Fibroblast of peridontal ligament (primary cell): ENCODE data around the gene SIAH1.
"Not testable (repeated sequence)": the region's sequence is repeated elsewhere in the genome, so short reads cannot be mapped to it uniquely, and the experiment has no call there.

ENCODE experiments used
- DNase-seq: peaks from one replicate; pipeline ENCODE4 v3.0.0-alpha.2; 2010; ENCODE audit errors: extremely low read depth

Gene SIAH1

GRCh38 chr16:48366165-48367093, 18.8 kb downstream of the SIAH1 start:
- peak; percentile 91 for DNase-seq

- peak; percentile 78 for DNase-seq
Observed at GRCh38 chr16:48365601-48366164, 19.5 kb downstream of the SIAH1 start.

DNA sequence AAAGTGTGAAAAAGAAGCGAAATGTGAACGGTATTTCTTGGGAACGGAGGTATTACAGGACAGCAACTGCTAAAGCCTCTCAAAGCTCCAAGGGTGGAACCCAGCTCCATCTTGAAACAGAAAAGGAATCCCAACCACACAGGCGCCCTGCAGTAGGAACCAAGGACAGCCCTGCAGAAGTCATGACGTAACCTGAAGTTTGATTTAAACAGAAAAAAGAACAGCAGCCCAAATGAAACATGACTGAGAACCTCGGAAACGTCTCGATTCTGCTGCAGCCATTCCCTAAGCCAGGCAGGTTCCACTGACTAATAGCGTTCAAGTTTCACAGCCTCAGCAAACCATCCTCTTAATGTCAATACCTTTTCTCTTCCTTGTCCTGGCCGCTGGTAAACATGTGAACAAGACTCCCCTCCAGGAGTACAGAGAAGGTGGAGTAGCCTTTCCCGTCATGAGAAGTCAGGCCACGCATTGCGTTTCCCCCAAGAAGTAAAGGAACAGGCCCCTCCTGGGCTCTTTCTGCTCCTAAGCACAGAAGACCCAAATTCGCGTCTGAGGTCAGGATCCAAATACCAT, 20.1 kb downstream of the SIAH1 start:
- DNase-seq, result peak; percentile 57

DNA sequence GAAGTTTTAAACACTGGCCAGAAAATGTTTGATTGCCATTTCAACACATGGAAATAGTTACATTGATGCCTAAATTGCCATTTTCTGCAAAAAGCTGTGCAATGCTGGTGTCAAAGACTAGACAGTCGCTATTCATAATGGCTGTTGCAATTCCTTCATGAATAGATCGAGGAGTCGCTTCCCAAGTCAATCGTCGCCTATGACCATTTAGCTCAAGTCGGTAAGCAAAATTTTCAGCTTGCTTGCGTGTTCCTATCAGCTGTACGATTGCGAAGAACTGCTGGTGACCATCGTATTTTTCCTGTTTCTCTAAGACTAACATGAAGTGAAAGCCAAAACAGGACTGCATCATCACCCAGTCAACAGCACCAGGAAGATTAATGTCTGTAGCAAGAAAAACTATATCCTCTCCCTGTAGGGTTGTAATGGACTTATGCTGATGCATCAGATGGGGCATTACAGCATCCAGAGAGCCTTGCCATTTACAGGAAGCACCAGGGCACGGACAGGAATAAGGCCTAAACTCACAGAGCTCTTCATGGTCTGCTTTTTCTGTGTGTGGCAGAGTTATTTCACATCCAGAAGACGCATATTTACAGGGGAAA, 23.6 kb downstream of the SIAH1 start:
- no peak for DNase-seq

GRCh38 chr16:48361012-48361411, 24.2 kb downstream of the SIAH1 start:
- no peak for DNase-seq

DNA sequence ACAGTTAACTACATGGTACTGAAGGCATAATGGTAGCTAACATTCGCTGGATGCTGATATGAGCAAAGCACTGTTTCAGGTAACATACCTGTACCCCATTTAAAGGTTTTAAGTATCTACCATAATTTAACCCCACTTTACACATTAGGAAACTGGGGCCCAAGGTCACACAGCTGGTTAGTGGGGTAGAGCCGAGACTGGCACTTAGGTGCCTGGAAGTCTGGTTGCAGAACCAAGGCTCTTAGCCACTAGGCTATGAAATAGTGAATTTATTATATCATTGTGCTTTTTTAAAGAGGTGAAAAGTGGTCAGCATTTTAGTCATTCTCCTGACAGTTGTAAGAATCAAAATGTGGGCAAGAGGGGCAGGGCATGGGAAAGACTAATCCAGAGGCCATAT, 25.2 kb downstream of the SIAH1 start:
- DNase-seq, result no peak

DNA sequence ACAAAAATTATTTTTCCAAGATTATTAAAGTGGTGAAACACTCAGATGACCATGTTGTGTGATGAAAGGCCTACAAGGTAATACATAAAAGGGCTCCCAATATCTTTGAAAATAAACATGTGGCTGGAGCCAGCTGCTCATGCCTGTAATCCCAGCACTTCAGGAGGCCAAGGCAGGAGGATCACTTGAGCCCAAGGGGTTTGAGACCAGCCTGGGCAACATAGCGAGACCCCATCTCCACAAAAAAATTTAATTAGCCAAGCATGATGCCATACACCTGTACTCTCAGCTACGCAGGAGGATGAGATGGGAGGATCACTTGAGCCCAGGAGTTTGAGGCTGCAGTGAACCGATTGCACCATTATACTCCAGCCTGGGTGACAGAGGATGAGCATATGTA, 26.8 kb downstream of the SIAH1 start:
- no peak for DNase-seq

DNA sequence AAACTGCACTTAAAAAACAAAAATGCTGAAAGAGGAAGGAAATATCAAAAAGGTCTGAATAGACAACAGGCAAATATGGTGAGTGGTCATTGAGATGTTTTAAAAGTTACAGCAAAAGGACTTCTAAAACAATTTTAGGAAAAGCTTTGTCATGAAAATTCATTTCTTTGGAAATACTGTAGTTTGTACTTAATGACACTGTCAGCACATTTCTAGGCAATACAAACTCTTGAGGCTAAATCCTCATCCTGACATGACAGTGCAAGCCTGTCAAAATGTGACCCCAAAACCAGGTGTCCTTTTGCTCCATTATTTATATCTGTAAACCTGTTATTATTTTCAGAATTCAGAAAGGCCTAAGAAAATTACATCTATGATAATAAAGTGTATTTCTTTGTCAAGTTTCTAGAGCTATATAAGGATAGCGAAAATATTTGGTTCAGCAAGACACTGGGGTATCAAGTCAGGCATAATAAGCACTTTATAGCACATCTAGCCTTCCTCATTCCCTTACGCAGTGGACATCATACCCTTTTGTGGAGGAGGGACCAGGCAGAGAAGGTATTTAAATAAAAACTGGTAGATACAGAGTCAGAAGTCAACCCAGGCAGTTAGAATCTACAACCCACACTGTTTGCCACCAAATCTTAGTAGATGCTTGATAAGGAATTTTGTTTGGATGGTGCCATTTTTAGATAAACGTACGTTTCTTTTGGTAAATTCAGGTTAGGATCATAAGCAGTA, 28.4 kb downstream of the SIAH1 start:
- DNase-seq, result no peak

GRCh38 chr16:48354877-48355855, 30.0 kb downstream of the SIAH1 start:
- peak; percentile 52 for DNase-seq

- DNase-seq, result not testable (repeated sequence)
Observed at GRCh38 chr16:48354385-48354784, 30.8 kb downstream of the SIAH1 start.

DNA sequence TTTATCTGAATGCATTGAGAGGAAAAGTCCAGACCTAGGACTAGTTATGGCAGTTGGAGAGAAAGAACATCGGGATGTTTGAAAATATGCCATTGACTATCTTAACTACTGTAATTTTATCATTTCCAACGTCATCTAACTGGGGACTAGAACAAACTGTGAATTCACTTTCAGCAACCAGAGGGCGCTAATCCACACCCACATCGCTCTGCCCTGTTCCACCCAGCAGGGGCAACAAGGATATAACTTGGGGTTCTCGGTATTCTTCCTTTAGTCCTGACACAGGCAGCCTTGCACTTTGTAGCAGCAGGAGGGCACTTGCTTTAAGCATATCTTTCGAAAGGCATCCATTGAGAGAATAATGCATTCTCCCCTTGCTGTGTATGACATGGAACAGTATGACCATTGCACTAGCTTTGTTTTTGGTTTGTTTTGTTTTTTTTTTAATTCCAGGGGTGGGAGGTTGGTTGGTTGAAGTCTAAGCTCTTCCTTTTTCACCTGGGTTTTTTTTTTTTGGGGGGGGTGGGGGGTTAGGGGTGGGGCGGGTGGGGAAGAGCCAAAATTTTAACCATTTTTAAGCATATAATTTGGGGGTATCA, 31.5 kb downstream of the SIAH1 start:
- peak; percentile 82 for DNase-seq

- DNase-seq, result no peak
Observed at GRCh38 chr16:48352648-48353390, 32.4 kb downstream of the SIAH1 start.

DNA sequence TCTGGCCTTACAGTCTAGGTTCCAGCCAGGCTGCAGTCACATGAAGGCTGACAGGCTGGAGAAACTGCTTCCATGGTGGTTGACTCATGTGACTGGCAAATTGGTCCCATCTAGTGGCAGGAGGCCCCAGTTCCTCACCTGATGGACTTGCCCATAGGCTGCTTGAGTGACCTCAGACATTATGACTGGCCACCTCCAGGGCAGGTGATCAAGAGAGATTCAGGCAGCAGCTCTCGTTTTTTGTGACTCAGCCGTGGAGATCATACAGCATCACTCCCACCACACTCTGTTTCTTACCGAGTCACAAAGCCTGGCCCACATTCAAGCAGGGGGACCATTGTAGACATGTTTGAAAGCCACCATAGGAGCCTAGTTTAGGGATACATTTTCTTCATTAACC, 34.5 kb downstream of the SIAH1 start:
- no peak for DNase-seq

DNA sequence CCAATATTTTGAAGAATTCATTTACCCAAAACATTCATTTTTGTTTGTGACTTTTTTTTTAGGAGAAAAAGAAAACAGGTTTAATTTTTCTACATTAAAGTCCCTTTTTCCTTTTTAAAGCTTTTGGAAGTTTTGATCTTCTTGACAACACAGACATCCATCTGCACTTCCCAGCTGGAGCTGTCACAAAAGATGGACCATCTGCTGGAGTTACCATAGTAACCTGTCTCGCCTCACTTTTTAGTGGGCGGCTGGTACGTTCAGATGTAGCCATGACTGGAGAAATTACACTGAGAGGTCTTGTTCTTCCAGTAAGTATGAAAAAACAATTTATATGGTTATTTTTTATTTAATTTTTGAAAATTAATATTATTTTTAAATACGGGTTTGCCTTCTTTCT, 37.2 kb downstream of the SIAH1 start:
- no peak for DNase-seq

DNA sequence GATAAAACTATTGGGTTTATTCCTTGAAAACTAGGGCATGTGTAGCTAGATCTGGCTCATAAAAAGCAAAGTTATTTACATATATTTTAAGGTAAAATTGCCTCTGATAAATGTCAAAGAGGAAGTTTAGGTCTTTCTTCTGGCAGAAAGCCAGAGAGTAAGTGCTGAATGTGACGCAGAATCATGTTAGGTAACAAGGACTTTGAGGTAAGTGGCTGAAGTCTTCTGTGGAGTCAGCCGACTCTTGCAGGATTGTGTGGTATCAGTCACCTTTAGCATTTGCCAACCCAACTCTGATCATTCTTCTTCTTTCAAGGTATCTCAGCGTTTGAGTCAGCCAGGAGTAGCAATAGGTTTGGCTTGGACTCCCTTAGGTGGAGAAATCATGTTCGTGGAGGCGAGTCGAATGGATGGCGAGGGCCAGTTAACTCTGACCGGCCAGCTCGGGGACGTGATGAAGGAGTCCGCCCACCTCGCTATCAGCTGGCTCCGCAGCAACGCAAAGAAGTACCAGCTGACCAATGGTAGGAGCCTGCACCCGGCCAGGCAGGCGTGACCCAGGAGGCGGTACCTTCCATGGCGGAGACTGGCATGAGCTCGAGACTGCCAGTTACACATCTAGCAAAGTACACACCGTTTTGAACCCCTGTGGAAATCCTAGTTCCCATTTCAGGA, 37.9 kb downstream of the SIAH1 start:
- DNase-seq, result no peak

DNA sequence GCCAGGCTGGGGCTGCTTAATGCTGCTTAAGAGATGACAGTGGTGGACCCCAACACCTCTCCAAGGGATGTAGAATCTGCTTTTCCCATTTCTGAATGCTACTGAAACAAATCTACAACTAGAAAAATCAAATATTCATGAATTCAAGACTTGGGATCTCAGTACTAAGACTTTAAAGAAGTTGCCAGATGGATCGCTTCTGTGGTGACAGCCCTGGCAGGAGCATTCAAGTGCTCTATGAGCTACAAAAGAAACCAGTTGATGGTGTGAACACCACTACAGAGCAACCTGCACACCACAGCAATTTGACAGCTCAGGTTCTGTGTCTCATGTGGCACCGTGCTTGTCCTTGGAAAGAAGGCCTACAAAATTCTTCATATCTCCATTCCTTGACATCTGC, 42.6 kb downstream of the SIAH1 start:
- no peak for DNase-seq

DNA sequence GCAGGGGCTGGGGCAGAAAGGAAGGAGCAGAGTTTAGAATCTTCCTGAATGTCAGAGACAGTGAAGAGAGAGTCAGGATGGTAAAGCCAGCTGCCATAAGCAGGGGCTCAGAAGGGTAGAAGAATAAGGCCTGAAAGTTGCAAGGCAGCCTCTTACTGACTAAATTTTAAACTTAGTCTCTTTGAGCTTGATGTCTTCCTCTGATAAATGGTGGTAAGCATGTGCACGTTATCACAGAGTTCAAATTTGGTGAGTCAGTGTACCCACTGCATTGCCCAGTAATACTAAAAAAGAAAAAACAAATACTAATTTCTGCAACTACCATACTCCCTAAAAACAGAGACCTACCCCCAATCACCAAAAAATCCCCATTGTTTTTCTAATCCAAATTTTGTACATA, 45.2 kb downstream of the SIAH1 start:
- no peak for DNase-seq

- DNase-seq, result peak; percentile 88
Observed at GRCh38 chr16:48335961-48336360, 49.3 kb downstream of the SIAH1 start.

DNA sequence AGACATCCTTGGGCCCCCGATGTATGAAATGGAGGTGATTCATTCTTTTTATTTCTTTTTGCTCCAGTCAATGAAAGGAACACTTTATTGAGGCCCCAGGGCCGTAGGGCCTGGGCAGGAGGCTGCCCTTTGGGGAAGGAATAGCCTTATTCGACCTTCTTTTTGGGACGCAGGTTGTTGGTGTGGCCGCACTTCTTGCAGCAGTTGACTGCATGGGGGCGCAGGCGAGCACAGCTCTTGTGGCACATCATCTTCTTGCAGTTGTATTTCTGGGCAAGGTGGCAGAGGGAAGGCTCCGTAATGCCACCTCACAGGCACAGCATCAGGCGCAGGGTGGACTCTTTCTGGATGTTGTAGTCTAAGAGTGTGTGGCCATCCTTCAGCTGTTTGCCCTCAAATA, 50.9 kb downstream of the SIAH1 start:
- DNase-seq, result no peak
